HUDEP-2 (cell line): ENCODE measurements around the gene GLOD5.
A peak's percentile ranks its signal among the peaks of the same experiment; 100 is the strongest.
"Not testable (repeated sequence)": the region's sequence is repeated elsewhere in the genome, so short reads cannot be mapped to it uniquely, and the experiment has no call there.

Experiments
- DNase-seq, 76 experiments: peaks; one replicate each; lab custom pipeline; 2025; ENCODE audit not compliant: unreplicated experiment in 76 of 76; lab: John Stamatoyannopoulos, UW

GLOD5 gene

GRCh38 chrX:48792219-48792618, 30.7 kb downstream of the GLOD5 start:
- DNase-seq = no peak

DNA sequence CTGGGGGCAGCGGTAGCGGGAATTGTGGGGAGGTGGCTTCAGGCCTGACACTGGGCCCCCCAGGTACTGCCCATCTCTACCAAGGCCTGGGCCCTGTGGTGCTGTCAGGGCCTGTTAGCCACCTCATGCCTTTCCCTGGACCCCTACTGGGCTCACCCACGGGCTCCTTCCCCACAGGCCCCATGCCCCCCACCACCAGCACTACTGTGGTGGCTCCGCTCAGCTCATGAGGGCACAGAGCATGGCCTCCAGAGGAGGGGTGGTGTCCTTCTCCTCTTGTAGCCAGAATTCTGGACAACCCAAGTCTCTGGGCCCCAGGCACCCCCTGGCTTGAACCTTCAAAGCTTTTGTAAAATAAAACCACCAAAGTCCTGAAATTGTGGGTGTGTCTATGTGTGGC, 32.4 kb downstream of the GLOD5 start:
- no peak for DNase-seq

GRCh38 chrX:48794340-48794910, 32.9 kb downstream of the GLOD5 start:
- DNase-seq = peak in 54 of 76 experiments; percentile 1 to 64 (median 22)

- peak in 27 of 76 experiments; percentile 2 to 57 (median 33) for DNase-seq
These were observed 33.5 kb downstream of the GLOD5 start for GRCh38 chrX:48794911-48795515.

GRCh38 chrX:48798318-48798717, 36.8 kb downstream of the GLOD5 start:
- no peak for DNase-seq

GRCh38 chrX:48800574-48801279, 39.2 kb downstream of the GLOD5 start:
- DNase-seq = peak in 75 of 76 experiments; percentile 17 to 88 (median 68)

DNA sequence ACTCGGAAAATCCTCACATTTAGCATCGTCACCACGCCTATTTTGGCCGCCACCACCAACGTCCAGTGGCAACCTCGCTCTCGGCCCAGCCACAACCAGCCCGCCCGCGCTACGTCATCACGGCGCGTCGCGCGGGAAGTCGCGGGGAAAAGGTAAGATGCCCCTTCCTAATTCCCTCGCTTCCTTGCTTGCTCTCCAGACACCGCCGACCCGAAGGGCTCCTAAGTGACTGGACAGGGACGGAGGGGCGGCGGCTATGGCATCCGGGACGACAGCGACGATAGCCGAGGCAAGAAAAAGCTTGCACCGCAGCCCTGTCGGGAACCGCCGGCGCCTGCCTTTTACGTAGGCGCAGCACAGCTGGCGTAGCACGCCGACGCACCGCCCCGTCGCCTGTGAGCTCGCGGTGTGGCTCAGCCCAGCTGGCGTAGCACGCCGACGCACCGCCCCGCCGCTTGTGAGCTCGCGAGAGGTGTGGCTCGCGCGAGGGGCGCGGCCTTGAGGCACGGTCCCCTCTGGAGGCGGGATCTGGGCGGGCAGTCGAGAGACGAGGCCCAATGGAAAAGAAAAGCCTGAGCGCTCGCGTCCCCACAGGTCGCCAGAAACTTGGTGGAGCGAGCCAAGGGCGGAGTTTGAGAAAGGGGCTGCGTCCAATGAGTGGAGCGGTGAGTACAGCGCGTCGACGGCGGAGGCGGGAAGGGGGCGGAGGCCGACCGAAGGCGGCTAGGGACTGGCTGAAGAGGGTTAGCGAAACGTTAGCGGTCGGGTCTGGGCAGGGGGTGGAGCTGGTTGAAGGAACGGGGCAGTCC, 39.9 kb downstream of the GLOD5 start, which contains the start of gene HDAC6:
Gene HDAC6 (plus strand): TSS at position 788 of the 809 bp plus-strand sequence. CDS start 626 bp downstream, outside the sequence.
- DNase-seq = peak in 75 of 76 experiments; percentile 17 to 99 (median 94)

DNA sequence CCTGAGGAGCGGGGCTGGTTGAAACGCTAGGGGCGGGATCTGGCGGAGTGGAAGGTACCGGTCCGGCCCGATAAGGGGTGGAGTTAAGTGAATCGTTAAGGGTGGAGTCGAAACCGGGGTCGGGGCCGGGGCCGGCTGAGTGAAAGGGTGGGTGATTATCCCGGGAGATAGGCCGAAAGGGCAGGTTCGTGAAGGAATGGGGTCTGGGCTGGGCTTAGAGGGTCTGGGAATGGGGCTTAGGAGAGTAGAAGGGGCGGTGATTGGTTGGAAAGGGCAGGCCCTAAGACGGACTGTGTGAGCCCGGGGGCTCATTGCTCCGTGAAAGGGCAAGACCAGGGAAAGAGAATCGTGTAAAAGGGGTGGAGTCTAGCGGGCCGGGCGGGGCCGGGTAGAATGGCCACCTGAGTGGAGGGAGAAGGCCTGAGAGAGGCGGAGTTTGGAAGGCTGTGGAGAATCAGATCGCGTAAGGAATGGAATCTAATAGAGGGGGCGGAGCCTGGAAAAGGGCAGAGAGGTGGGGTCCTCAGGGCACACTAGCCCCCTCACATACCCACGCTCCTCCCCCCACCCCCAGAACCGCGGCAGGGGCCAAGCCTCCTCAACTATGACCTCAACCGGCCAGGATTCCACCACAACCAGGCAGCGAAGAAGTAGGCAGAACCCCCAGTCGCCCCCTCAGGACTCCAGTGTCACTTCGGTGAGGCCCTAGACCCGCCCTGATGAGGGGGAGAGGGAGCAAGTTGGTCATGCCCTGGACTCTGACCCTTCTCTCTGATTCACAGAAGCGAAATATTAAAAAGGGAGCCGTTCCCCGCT, 40.8 kb downstream of the GLOD5 start:
- DNase-seq = peak in 73 of 76 experiments; percentile 18 to 88 (median 72)

GRCh38 chrX:48802905-48803200, 41.3 kb downstream of the GLOD5 start:
- no peak for DNase-seq

DNA sequence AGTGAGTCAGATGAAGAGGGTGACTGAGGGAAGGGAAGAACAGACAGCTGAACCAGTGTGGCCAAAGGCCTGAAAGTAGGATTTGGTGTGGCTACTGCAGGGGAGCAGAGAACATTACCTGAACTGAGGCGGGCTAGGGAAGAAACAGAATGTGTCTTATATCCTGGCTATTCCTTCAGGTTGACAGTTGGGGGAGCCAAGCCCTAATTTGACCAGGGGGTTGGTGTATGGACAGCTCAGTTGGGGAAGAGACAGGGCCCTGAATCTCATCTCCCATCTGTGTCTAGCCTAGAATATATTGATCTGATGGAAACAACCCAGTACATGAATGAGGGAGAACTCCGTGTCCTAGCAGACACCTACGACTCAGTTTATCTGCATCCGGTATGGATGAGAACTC, 44.5 kb downstream of the GLOD5 start:
- no peak for DNase-seq

- DNase-seq = no peak
These were observed 52.1 kb downstream of the GLOD5 start for GRCh38 chrX:48813644-48814043.

DNA sequence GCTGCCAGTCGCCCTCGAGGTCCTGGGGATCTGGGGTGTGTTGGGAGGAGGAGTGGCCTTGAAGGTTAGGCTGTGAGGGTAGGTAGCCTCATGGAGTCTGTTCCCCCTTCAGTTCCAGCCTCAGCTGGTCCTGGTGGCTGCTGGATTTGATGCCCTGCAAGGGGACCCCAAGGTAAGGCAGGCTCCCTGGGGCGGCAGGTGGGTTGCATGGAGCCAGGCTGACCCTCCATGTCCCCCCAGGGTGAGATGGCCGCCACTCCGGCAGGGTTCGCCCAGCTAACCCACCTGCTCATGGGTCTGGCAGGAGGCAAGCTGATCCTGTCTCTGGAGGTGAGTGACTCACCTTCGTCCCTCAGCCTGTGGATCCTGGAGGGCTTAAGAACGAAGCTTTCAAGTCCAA, 53.2 kb downstream of the GLOD5 start:
- DNase-seq = no peak

DNA sequence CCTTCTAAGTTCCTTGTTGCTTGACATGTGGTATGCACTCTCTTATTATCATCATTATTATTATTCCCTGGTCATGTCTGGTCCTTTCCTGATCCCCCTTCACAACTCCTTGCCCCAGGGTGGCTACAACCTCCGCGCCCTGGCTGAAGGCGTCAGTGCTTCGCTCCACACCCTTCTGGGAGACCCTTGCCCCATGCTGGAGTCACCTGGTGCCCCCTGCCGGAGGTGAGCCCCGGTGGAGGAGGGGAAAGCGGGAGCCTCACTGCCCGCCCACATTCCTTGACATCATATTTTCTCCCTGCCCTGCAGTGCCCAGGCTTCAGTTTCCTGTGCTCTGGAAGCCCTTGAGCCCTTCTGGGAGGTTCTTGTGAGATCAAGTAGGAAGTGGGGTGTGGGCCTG, 53.7 kb downstream of the GLOD5 start:
- no peak for DNase-seq

- DNase-seq = peak in 1 of 76 experiments; percentile 10
These were observed 54.7 kb downstream of the GLOD5 start for GRCh38 chrX:48816014-48816810.

- no peak for DNase-seq
These were observed 56.6 kb downstream of the GLOD5 start for GRCh38 chrX:48818098-48818497.

- DNase-seq = no peak
These were observed 57.3 kb downstream of the GLOD5 start for GRCh38 chrX:48818866-48819265.

GRCh38 chrX:48819394-48819793, 57.8 kb downstream of the GLOD5 start:
- DNase-seq = not testable (repeated sequence)

- DNase-seq = no peak
These were observed 61.5 kb downstream of the GLOD5 start for GRCh38 chrX:48823053-48823452.
